IMR-90 (cell line): ENCODE results near the gene NUMA1. TPM values are rescaled to one million over a fixed set of nuclear protein-coding genes. Genes with fewer than 3 reads are reported as not detected.

Experiments used
- ATAC-seq: fragments of 200-7000 bp; cut with Tn5 transposase; 2 replicates; pipeline ENCODE4 v1.9.1; 2020; ENCODE audit warnings: low read depth, mild to moderate bottlenecking, moderate library complexity
- BruUV-seq: library from RNA; stranded (reverse); fragments of 400-500 nt; replicated peaks from 2 replicates; lab custom pipeline; 2021; lab: Mats Ljungman, UMichigan
- CTCF ChIA-PET: fragments of 300-600 bp; formaldehyde crosslinking; extraction: SDS; loops from one replicate; lab custom pipeline; 2021; ENCODE audit warnings: antibody characterized with exemption; lab: Yijun Ruan, JAX
- POLR2A ChIA-PET: fragments of 300-600 bp; sonication (Branson Sonifier 250); formaldehyde crosslinking; loops from one replicate; lab custom pipeline; 2022; ENCODE audit warnings: antibody characterized with exemption; ENCODE audit not compliant: unreplicated experiment; lab: Charles Lee
- DNase-seq: peaks from one replicate; pipeline ENCODE4 v3.0.0; 2013
- H2AFZ ChIP-seq: replicated peaks from 2 replicates; pipeline ENCODE3; 2013; ENCODE audit warnings: low read length, mild to moderate bottlenecking; ENCODE audit not compliant: poor library complexity
- H2AK5ac ChIP-seq: 2 replicates; pipeline ENCODE4 v1.6.1; 2013; ENCODE audit warnings: low read depth, low read length, inconsistent platforms
- H2AK9ac ChIP-seq: replicated peaks from 2 replicates; pipeline ENCODE3; 2013; ENCODE audit warnings: mild to moderate bottlenecking, low read depth, low read length, moderate library complexity; ENCODE audit not compliant: poor library complexity
- H2BK120ac ChIP-seq: 2 replicates; pipeline ENCODE4 v1.6.1; 2013; ENCODE audit warnings: low read depth, low read length, inconsistent platforms
- H2BK15ac ChIP-seq: 3 replicates; pipeline ENCODE4 v1.6.1; 2013; ENCODE audit warnings: low read depth, low read length, inconsistent platforms
- H2BK20ac ChIP-seq: 2 replicates; pipeline ENCODE4 v1.6.1; 2013; ENCODE audit warnings: low read depth, mild to moderate bottlenecking, inconsistent platforms, low read length, moderate library complexity
- H2BK5ac ChIP-seq: 2 replicates; pipeline ENCODE4 v1.6.1; 2013; ENCODE audit warnings: mild to moderate bottlenecking, low read depth, low read length, inconsistent platforms; ENCODE audit not compliant: poor library complexity, severe bottlenecking
- H3K14ac ChIP-seq: replicated peaks from 2 replicates; pipeline ENCODE4 v1.6.1; 2013; ENCODE audit warnings: low read depth, low read length, inconsistent platforms
- H3K18ac ChIP-seq: 2 replicates; pipeline ENCODE4 v1.6.1; 2013; ENCODE audit warnings: low read depth, low read length, control low read depth
- H3K23ac ChIP-seq: 2 replicates; pipeline ENCODE4 v1.6.1; 2013; ENCODE audit warnings: low read depth, low read length, inconsistent platforms
- H3K27ac ChIP-seq: 2 replicates; pipeline ENCODE4 v1.5.1; 2013; ENCODE audit warnings: mild to moderate bottlenecking, control low read depth, low read length; ENCODE audit not compliant: insufficient read depth
- H3K27me3 ChIP-seq: 2 replicates; pipeline ENCODE4 v1.6.1; 2013; ENCODE audit warnings: low read length; ENCODE audit not compliant: control insufficient read depth, insufficient read depth
- H3K36me3 ChIP-seq: 2 replicates; pipeline ENCODE4 v1.6.1; 2013; ENCODE audit warnings: low read length, mixed read lengths; ENCODE audit not compliant: control insufficient read depth, insufficient read depth
- H3K4ac ChIP-seq: 2 replicates; pipeline ENCODE4 v1.6.1; 2013; ENCODE audit warnings: low read depth, low read length, inconsistent platforms
- H3K4me1 ChIP-seq: 2 replicates; pipeline ENCODE4 v1.6.1; 2013; ENCODE audit warnings: low read length, mixed read lengths; ENCODE audit not compliant: control insufficient read depth, insufficient read depth
- H3K4me2 ChIP-seq: 2 replicates; pipeline ENCODE4 v1.6.1; 2013; ENCODE audit warnings: low read depth, mild to moderate bottlenecking, control low read depth, low read length, moderate library complexity
- H3K4me3 ChIP-seq: 2 replicates; pipeline ENCODE4 v1.5.1; 2013; ENCODE audit warnings: low read depth, mild to moderate bottlenecking, control low read depth, low read length, moderate library complexity; ENCODE audit not compliant: insufficient read depth
- H3K56ac ChIP-seq: 2 replicates; pipeline ENCODE4 v1.6.1; 2013; ENCODE audit warnings: low read length, inconsistent platforms; ENCODE audit not compliant: insufficient read depth; ENCODE audit errors: extremely low read depth
- H3K79me1 ChIP-seq, 2 experiments: 2 replicates each; pipeline ENCODE4 v1.6.1; 2013; ENCODE audit warnings: low read length in 2 of 2, inconsistent platforms in 1 of 2, low read depth in 1 of 2
- H3K9ac ChIP-seq: 2 replicates; pipeline ENCODE4 v1.6.1; 2013; ENCODE audit warnings: low read depth, low read length, control low read depth
- H3K9me1 ChIP-seq: 2 replicates; pipeline ENCODE4 v1.6.1; 2013; ENCODE audit warnings: low read length, inconsistent platforms; ENCODE audit not compliant: insufficient read depth
- H3K9me3 ChIP-seq: 2 replicates; pipeline ENCODE4 v1.6.1; 2013; ENCODE audit warnings: low read length; ENCODE audit not compliant: control insufficient read depth, insufficient read depth
- H4K20me1 ChIP-seq: 2 replicates; pipeline ENCODE4 v1.6.1; 2013; ENCODE audit warnings: low read length, inconsistent platforms; ENCODE audit not compliant: insufficient read depth
- H4K5ac ChIP-seq: 2 replicates; pipeline ENCODE4 v1.6.1; 2013; ENCODE audit warnings: mild to moderate bottlenecking, low read depth, low read length, control low read depth
- H4K8ac ChIP-seq, 2 experiments: 2 replicates each; pipeline ENCODE4 v1.6.1; 2013; ENCODE audit warnings: low read depth in 2 of 2, low read length in 2 of 2, control low read depth in 1 of 2, inconsistent platforms in 1 of 2
- H4K91ac ChIP-seq: 2 replicates; pipeline ENCODE4 v1.6.1; 2013; ENCODE audit warnings: low read depth, low read length, inconsistent platforms; ENCODE audit not compliant: insufficient read depth
- BHLHE40 ChIP-seq: fragments of 150-350 bp; IDR thresholded peaks from 2 replicates; pipeline ENCODE4 v1.6.1; 2016; ENCODE audit warnings: mild to moderate bottlenecking, low read depth, low read length
- CEBPB ChIP-seq: IDR thresholded peaks from 2 replicates; pipeline ENCODE4 v1.6.1; 2012; ENCODE audit warnings: low read depth, low read length, improper control_type of control experiment
- CHD1 ChIP-seq: IDR thresholded peaks from 2 replicates; pipeline ENCODE4 v1.6.1; 2012; ENCODE audit warnings: low read depth, low read length, improper control_type of control experiment
- MXI1 ChIP-seq: IDR thresholded peaks from 2 replicates; pipeline ENCODE4 v1.6.1; 2012; ENCODE audit warnings: low read depth, mild to moderate bottlenecking, low read length, moderate library complexity, borderline replicate concordance
- NFE2L2 ChIP-seq: fragments of 150-350 bp; IDR thresholded peaks from 2 replicates; pipeline ENCODE4 v1.6.1; 2016; ENCODE audit warnings: low read depth, mild to moderate bottlenecking, low read length
- POLR2A ChIP-seq: IDR thresholded peaks from 2 replicates; pipeline ENCODE4 v1.6.1; 2012; ENCODE audit warnings: mild to moderate bottlenecking, low read depth, low read length
- RCOR1 ChIP-seq: IDR thresholded peaks from 2 replicates; pipeline ENCODE4 v1.6.1; 2012; ENCODE audit warnings: mild to moderate bottlenecking, low read length, improper control_type of control experiment; ENCODE audit not compliant: insufficient replicate concordance
- RFX5 ChIP-seq: IDR thresholded peaks from 2 replicates; pipeline ENCODE4 v1.8.0; 2012; ENCODE audit warnings: low read depth, mild to moderate bottlenecking, low read length, moderate library complexity
- SMC3 ChIP-seq: fragments of 150-350 bp; IDR thresholded peaks from 2 replicates; pipeline ENCODE4 v1.6.1; 2016; ENCODE audit warnings: low read depth, mild to moderate bottlenecking, antibody characterized with exemption, low read length, moderate library complexity
- WGBS, 2 experiments: methylation state at CpG; one replicate each; pipeline versions ENCODE4 v1.1.5 to v1.1.7; 2013; ENCODE audit warnings: missing lambda C conversion rate in 2 of 2; ENCODE audit not compliant: insufficient read length in 1 of 2; ENCODE audit errors: extremely low coverage in 2 of 2; 5-methylcytosine and 5-hydroxymethylcytosine counted together
- dilution Hi-C: fragments of 300-500 bp; cut with HindIII; formaldehyde crosslinking; loops from one replicate; pipeline ENCODE4 v1.14.3; 2018; ENCODE audit warnings: low sequenced_read_pairs; ENCODE audit not compliant: unreplicated experiment
- in situ Hi-C: fragments of 300-500 bp; cut with MboI; formaldehyde crosslinking; loops from 3 replicates; pipeline ENCODE4 v1.14.3; 2019; ENCODE audit warnings: low sequenced_read_pairs, inconsistent platforms, mixed read lengths
- intact Hi-C: fragments of 100-400 bp; cut with micrococcal nuclease; formaldehyde crosslinking; loops from 2 replicates; pipeline ENCODE4 v1.10.0; 2022
- polyA plus RNA-seq, 3 experiments: library from polyadenylated mRNA; depleted of rRNA; stranded (reverse); fragments of >200 nt; gene quantifications; 2 replicates each; pipeline ENCODE4 v1.2.3, GENCODE V29; 2012; ENCODE audit warnings: low replicate concordance in 1 of 3
- total RNA-seq: library from RNA; depleted of rRNA; stranded (reverse); fragments of >200 nt; gene quantifications from 2 replicates; pipeline ENCODE4 v1.2.3, GENCODE V29; 2012
- TF ChIP-seq, protein P1 (sequence below): conservative IDR thresholded peaks from 2 replicates; pipeline ENCODE4 v1.5.1; 2012; ENCODE audit warnings: mild to moderate bottlenecking, low read depth, low read length, improper control_type of control experiment
- TF ChIP-seq, protein P2 (sequence below): fragments of 150-350 bp; IDR thresholded peaks from 2 replicates; pipeline ENCODE4 v1.6.1; 2016; ENCODE audit warnings: low read depth, mild to moderate bottlenecking, low read length, moderate library complexity, borderline replicate concordance

NUMA1 gene
- total and polyA plus RNA-seq, 2 of the 4 experiments (the other 2 are of a cell fraction) = 61.7 to 97.0 TPM

DNA sequence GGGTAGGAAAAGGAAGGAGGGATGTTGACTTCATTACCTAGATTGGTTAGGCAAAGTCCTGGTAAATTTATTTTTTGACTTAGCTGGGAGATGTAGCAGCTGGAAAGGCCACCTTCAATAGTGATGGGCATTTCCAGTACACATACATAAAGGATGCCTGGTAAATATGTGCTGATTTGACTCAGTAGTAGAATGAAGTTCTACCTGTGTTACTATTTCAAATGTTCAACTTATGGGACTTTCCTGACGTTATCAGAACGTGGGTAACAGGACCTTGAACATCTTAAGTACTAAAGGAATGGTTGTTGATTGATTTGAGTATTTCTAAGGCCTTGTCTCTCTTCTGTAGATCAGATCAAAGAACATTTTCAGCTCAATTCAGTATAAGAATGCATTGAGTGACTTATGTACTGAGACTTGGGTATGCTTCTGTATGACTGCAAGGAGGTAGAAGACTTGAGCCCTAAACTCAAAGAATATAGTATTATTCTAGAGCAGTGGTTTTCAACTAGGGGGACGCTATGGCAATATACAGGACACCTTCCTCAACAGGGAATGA lies 124.4 kb downstream of the NUMA1 start:
- Histone ChIP-seq H2BK15ac (no peak overlapping the region), H3K9ac (no peak overlapping the region), H2BK120ac (no peak overlapping the region), H4K5ac (no peak overlapping the region), H4K8ac (no peak overlapping the region), H3K23ac (no peak overlapping the region), H4K91ac (no peak overlapping the region), H3K4ac (no peak overlapping the region), H3K27ac (no peak overlapping the region), H3K27me3 (no peaks in the 10 kb centered on the region), H3K9me1 (peaks cover 6% of the 10 kb centered on the region), H3K9me3 (no peaks in the 10 kb centered on the region), H3K4me3 (no peak overlapping the region), H2BK5ac (no peak overlapping the region), H3K4me2 (no peak overlapping the region), H2AFZ (no peak overlapping the region), H3K18ac (no peak overlapping the region), H3K4me1 (no peaks in the 10 kb centered on the region), H3K36me3 (peaks cover 5% of the 10 kb centered on the region; the same call in 1 of the 2 replicates), H3K14ac (no peak overlapping the region), H4K20me1 (peaks cover 54% of the 10 kb centered on the region; the same call in 1 of the 2 replicates), H2AK5ac (no peak overlapping the region), H3K56ac (no peak overlapping the region), H3K79me1 (peaks cover 20 to 50% of the 10 kb centered on the region in 2 experiments), H2AK9ac (no peak overlapping the region), H2BK20ac (no peak overlapping the region)
- WGBS, 2 experiments = no CpG with 5 or more reads among the region's 3 CpGs
- intact Hi-C loops = no loop called here
- TF ChIP-seq CHD1 (no peak), CEBPB (no peak), POLR2A (no peak), MXI1 (no peak), SMC3 (no peak), RCOR1 (no peak), RFX5 (no peak), NFE2L2 (no peak), BHLHE40 (no peak)
- TF ChIP-seq, protein P1, sequence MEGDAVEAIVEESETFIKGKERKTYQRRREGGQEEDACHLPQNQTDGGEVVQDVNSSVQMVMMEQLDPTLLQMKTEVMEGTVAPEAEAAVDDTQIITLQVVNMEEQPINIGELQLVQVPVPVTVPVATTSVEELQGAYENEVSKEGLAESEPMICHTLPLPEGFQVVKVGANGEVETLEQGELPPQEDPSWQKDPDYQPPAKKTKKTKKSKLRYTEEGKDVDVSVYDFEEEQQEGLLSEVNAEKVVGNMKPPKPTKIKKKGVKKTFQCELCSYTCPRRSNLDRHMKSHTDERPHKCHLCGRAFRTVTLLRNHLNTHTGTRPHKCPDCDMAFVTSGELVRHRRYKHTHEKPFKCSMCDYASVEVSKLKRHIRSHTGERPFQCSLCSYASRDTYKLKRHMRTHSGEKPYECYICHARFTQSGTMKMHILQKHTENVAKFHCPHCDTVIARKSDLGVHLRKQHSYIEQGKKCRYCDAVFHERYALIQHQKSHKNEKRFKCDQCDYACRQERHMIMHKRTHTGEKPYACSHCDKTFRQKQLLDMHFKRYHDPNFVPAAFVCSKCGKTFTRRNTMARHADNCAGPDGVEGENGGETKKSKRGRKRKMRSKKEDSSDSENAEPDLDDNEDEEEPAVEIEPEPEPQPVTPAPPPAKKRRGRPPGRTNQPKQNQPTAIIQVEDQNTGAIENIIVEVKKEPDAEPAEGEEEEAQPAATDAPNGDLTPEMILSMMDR = no peak
- TF ChIP-seq, protein P2, sequence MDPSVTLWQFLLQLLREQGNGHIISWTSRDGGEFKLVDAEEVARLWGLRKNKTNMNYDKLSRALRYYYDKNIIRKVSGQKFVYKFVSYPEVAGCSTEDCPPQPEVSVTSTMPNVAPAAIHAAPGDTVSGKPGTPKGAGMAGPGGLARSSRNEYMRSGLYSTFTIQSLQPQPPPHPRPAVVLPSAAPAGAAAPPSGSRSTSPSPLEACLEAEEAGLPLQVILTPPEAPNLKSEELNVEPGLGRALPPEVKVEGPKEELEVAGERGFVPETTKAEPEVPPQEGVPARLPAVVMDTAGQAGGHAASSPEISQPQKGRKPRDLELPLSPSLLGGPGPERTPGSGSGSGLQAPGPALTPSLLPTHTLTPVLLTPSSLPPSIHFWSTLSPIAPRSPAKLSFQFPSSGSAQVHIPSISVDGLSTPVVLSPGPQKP = no peak
- dilution Hi-C loops = no loop called here
- in situ Hi-C loops = no loop called here
- no peak for DNase-seq
- ATAC-seq = no peak
- ChIA-PET POLR2A (no interaction called here), CTCF (no interaction called here)
- BruUV-seq = no TSS peak
